ENCODE results near the gene FDCSP. TPM values are rescaled to one million over a fixed set of nuclear protein-coding genes. Genes with fewer than 3 reads are reported as not detected.
"Not testable (repeated sequence)": the region's sequence is repeated elsewhere in the genome, so short reads cannot be mapped to it uniquely, and the experiment has no call there.

The FDCSP gene
- total RNA-seq, 1 experiment from 2014 or later = not detected

- Histone ChIP-seq H3K27ac (ENCODE audit: insufficient read length, low read depth, low read length) (no peak overlapping the region), H2BK5ac (ENCODE audit: insufficient read length, low read length) (no peak overlapping the region), H4K91ac (ENCODE audit: insufficient read length, low read depth, low read length) (no peak overlapping the region), H3K23ac (ENCODE audit: insufficient read length, low read depth, low read length) (no peak overlapping the region), H3K79me1 (ENCODE audit: insufficient read depth, low read depth, low read length, poor library complexity, severe bottlenecking) (no peaks in the 10 kb centered on the region), H4K8ac (replicated peaks; ENCODE audit: insufficient read length, low read depth, low read length) (no peak overlapping the region), H3K56ac (ENCODE audit: insufficient read length, low read depth, low read length) (no peak overlapping the region), H3K79me2 (ENCODE audit: insufficient read depth, low read length) (no peaks in the 10 kb centered on the region), H3K27me3 (ENCODE audit: insufficient read depth, low read length) (no peaks in the 10 kb centered on the region), H2BK120ac (ENCODE audit: low read depth, low read length, poor library complexity, severe bottlenecking) (no peak overlapping the region), H3K9me3 (ENCODE audit: control insufficient read depth, low read depth, low read length) (no peaks in the 10 kb centered on the region), H3K23me2 (ENCODE audit: insufficient read length, low read depth, low read length, poor library complexity, severe bottlenecking) (no peaks in the 10 kb centered on the region), H2BK12ac (ENCODE audit: insufficient read length, low read depth, low read length) (no peak overlapping the region), H2AK5ac (ENCODE audit: insufficient read length, low read length) (no peak overlapping the region), H3T11ph (ENCODE audit: low read length) (no peak overlapping the region), H2AFZ (ENCODE audit: low read length) (no peak overlapping the region), H3K9ac (ENCODE audit: extremely low read depth, insufficient read length, low read length) (no peak overlapping the region), H4K5ac (ENCODE audit: insufficient read length, low read depth, low read length) (no peak overlapping the region), H3K18ac (ENCODE audit: insufficient read length, low read depth, low read length) (no peak overlapping the region), H3K4ac (ENCODE audit: low read depth, low read length) (no peak overlapping the region), H4K20me1 (ENCODE audit: control insufficient read depth, insufficient read depth, insufficient read length) (no peaks in the 10 kb centered on the region), H2BK20ac (ENCODE audit: low read depth, low read length, poor library complexity, severe bottlenecking) (no peak overlapping the region), H3K4me2 (ENCODE audit: insufficient read depth, insufficient read length, low read length) (no peak overlapping the region), H3K14ac (ENCODE audit: insufficient read depth, low read length) (no peak overlapping the region), H2BK15ac (ENCODE audit: low read depth, low read length) (no peak overlapping the region), H3K4me1 (ENCODE audit: insufficient read depth, low read length) (no peaks in the 10 kb centered on the region; the same call in 1 of the 2 replicates)
- Mint-ChIP-seq H3K27ac (no peak overlapping the region), H3K4me3 (no peak overlapping the region), H3K36me3 (ENCODE audit: insufficient read depth in 1 of 3, low read depth in 3 of 3) (no peaks in the 10 kb centered on the region), H3K9me3 (no peaks in the 10 kb centered on the region), H3K4me1 (no peaks in the 10 kb centered on the region), H3K27me3 (ENCODE audit: low read depth) (no peaks in the 10 kb centered on the region)
- DNase-seq = no peak
- no CpG with 5 or more reads among the region's 5 CpGs for WGBS (ENCODE audit: extremely low coverage, insufficient read length, low lambda C conversion rate)
- no peak for TF ChIP-seq CTCF (conservative IDR thresholded peaks at IDR 0.05)
These were observed 14.1 kb downstream of the FDCSP start for GRCh38 chr4:70239884-70240591.

- not testable (repeated sequence) for H2BK20ac ChIP-seq (ENCODE audit: low read depth, low read length, poor library complexity, severe bottlenecking); H3K4me1 ChIP-seq (ENCODE audit: insufficient read depth, low read length); H3K27ac ChIP-seq (ENCODE audit: insufficient read length, low read depth, low read length); H3K4me2 ChIP-seq (ENCODE audit: insufficient read depth, insufficient read length, low read length); H3K79me1 ChIP-seq (ENCODE audit: insufficient read depth, low read depth, low read length, poor library complexity, severe bottlenecking); H4K20me1 ChIP-seq (ENCODE audit: control insufficient read depth, insufficient read depth, insufficient read length); H3K4ac ChIP-seq (ENCODE audit: low read depth, low read length); H2BK15ac ChIP-seq (ENCODE audit: low read depth, low read length); H3K79me2 ChIP-seq (ENCODE audit: insufficient read depth, low read length); H3K9me3 ChIP-seq (ENCODE audit: control insufficient read depth, low read depth, low read length); H2BK5ac ChIP-seq (ENCODE audit: insufficient read length, low read length); H4K91ac ChIP-seq (ENCODE audit: insufficient read length, low read depth, low read length); H3K27ac Mint-ChIP-seq; H3K4me3 Mint-ChIP-seq; H2AK5ac ChIP-seq (ENCODE audit: insufficient read length, low read length); H3K27me3 ChIP-seq (ENCODE audit: insufficient read depth, low read length); H4K8ac ChIP-seq (replicated peaks; ENCODE audit: insufficient read length, low read depth, low read length); H3K23me2 ChIP-seq (ENCODE audit: insufficient read length, low read depth, low read length, poor library complexity, severe bottlenecking); H3K4me1 Mint-ChIP-seq; H3K36me3 Mint-ChIP-seq (ENCODE audit: insufficient read depth in 1 of 3, low read depth in 3 of 3); H3K56ac ChIP-seq (ENCODE audit: insufficient read length, low read depth, low read length); H2AFZ ChIP-seq (ENCODE audit: low read length); H3K9ac ChIP-seq (ENCODE audit: extremely low read depth, insufficient read length, low read length); DNase-seq; H3K23ac ChIP-seq (ENCODE audit: insufficient read length, low read depth, low read length); H3K18ac ChIP-seq (ENCODE audit: insufficient read length, low read depth, low read length); H3T11ph ChIP-seq (ENCODE audit: low read length); H3K14ac ChIP-seq (ENCODE audit: insufficient read depth, low read length); H3K9me3 Mint-ChIP-seq; H3K27me3 Mint-ChIP-seq (ENCODE audit: low read depth); H4K5ac ChIP-seq (ENCODE audit: insufficient read length, low read depth, low read length); H2BK120ac ChIP-seq (ENCODE audit: low read depth, low read length, poor library complexity, severe bottlenecking); H2BK12ac ChIP-seq (ENCODE audit: insufficient read length, low read depth, low read length)
- WGBS (ENCODE audit: extremely low coverage, insufficient read length, low lambda C conversion rate) = no CpG with 5 or more reads among the region's 3 CpGs
These were observed 16.4 kb downstream of the FDCSP start, which contains the start of gene CSN3 for GRCh38 chr4:70242297-70242696. CSN3 (plus strand) TSS chr4:70242597; CDS start chr4:70244820, 2,223 bp downstream.

Measured in H9 (cell line).